HepG2 (cell line): Measurements from ENCODE around the gene EPM2A. TPM values are rescaled to one million over a fixed set of nuclear protein-coding genes. Genes with fewer than 3 reads are reported as not detected.
A peak's percentile ranks its signal among the peaks of the same experiment; 100 is the strongest.

Experiments used
- ARID2 ChIP-seq: sonication (generic); formaldehyde crosslinking; IDR thresholded peaks from 2 replicates; pipeline ENCODE4 v1.8.1; 2022; ENCODE audit warnings: mild to moderate bottlenecking, missing genetic modification reagents, borderline replicate concordance
- ATF7 ChIP-seq, 2 experiments: fragments of 450-650 bp in 1 of 2; sonication (generic) in 1 of 2; formaldehyde crosslinking in 1 of 2; IDR thresholded peaks; 2 replicates each; pipeline versions ENCODE4 v1.4.0 to v1.6.1; 2016 to 2020; ENCODE audit warnings: antibody characterized with exemption in 1 of 2, mild to moderate bottlenecking in 1 of 2, missing genetic modification reagents in 1 of 2
- BORCS8-MEF2B ChIP-seq: sonication (generic); formaldehyde crosslinking; IDR thresholded peaks from 2 replicates; pipeline ENCODE4 v1.8.0; 2022; ENCODE audit warnings: mild to moderate bottlenecking, missing genetic modification reagents
- CBX2 ChIP-seq, 2 experiments: fragments of 200-600 bp in 1 of 2; sonication (generic); formaldehyde crosslinking in 1 of 2; IDR thresholded peaks; 2 replicates each; pipeline versions ENCODE4 v1.7.0 to v1.8.1; 2018 to 2022; ENCODE audit warnings: low read depth in 2 of 2, low read length in 1 of 2, mild to moderate bottlenecking in 1 of 2, missing genetic modification reagents in 1 of 2
- ETV6 ChIP-seq: sonication (generic); formaldehyde crosslinking; conservative IDR thresholded peaks from 2 replicates; pipeline ENCODE4 v1.4.0; 2020; ENCODE audit warnings: missing genetic modification reagents
- EZH2 ChIP-seq: conservative IDR thresholded peaks from 2 replicates; pipeline ENCODE4 v1.6.1; 2012; ENCODE audit warnings: mild to moderate bottlenecking, low read depth, low read length, moderate library complexity
- FIP1L1 ChIP-seq: fragments of 200-400 bp; formaldehyde crosslinking; IDR thresholded peaks from 2 replicates; pipeline ENCODE4 v1.6.1; 2018; ENCODE audit warnings: low read depth, mild to moderate bottlenecking, low read length, moderate library complexity, borderline replicate concordance; ENCODE audit not compliant: insufficient read depth
- GLMP ChIP-seq: sonication (generic); formaldehyde crosslinking; IDR thresholded peaks from 2 replicates; pipeline ENCODE4 v1.9.0; 2021; ENCODE audit warnings: missing genetic modification reagents, mild to moderate bottlenecking, borderline replicate concordance
- HIVEP1 ChIP-seq: sonication (generic); formaldehyde crosslinking; IDR thresholded peaks from 2 replicates; pipeline ENCODE4 v1.4.0; 2020; ENCODE audit warnings: mild to moderate bottlenecking, missing genetic modification reagents
- HMG20A ChIP-seq: IDR thresholded peaks from 2 replicates; pipeline ENCODE4 v1.6.1; 2016; ENCODE audit warnings: borderline replicate concordance
- NFRKB ChIP-seq: fragments of 450-650 bp; IDR thresholded peaks from 2 replicates; pipeline ENCODE4 v1.6.1; 2017
- PHF5A ChIP-seq: IDR thresholded peaks from one replicate; pipeline ENCODE4 v1.6.1; 2018; ENCODE audit warnings: low read depth, missing genetic modification reagents; ENCODE audit not compliant: unreplicated experiment
- POLR2AphosphoS2 ChIP-seq: IDR thresholded peaks from 2 replicates; pipeline ENCODE4 v1.6.1; 2011; ENCODE audit warnings: low read depth, low read length, improper control_type of control experiment
- PRMT3 ChIP-seq: sonication (generic); formaldehyde crosslinking; IDR thresholded peaks from 2 replicates; pipeline ENCODE4 v1.8.1; 2022; ENCODE audit warnings: low read depth, mild to moderate bottlenecking, moderate library complexity, missing genetic modification reagents, borderline replicate concordance
- RFX3 ChIP-seq: IDR thresholded peaks from 2 replicates; pipeline ENCODE4 v1.6.1; 2016; ENCODE audit warnings: missing biosample characterization, missing genetic modification reagents
- TOE1 ChIP-seq: sonication (generic); formaldehyde crosslinking; IDR thresholded peaks from 2 replicates; pipeline ENCODE4 v1.4.0; 2020; ENCODE audit warnings: mild to moderate bottlenecking, missing genetic modification reagents
- XBP1 ChIP-seq: sonication (generic); formaldehyde crosslinking; IDR thresholded peaks from 2 replicates; pipeline ENCODE4 v1.5.0; 2020; ENCODE audit warnings: missing genetic modification reagents
- YEATS2 ChIP-seq: sonication (generic); formaldehyde crosslinking; IDR thresholded peaks from 2 replicates; pipeline ENCODE4 v1.4.0; 2020; ENCODE audit warnings: missing genetic modification reagents, borderline replicate concordance
- ZBTB38 ChIP-seq: sonication (generic); formaldehyde crosslinking; IDR thresholded peaks from 2 replicates; pipeline ENCODE4 v1.5.1; 2020; ENCODE audit warnings: mild to moderate bottlenecking, missing genetic modification reagents
- ZNF432 ChIP-seq: sonication (generic); formaldehyde crosslinking; IDR thresholded peaks from 2 replicates; pipeline ENCODE4 v1.5.0; 2020; ENCODE audit warnings: missing genetic modification reagents, mild to moderate bottlenecking, borderline replicate concordance
- ZNF512 ChIP-seq: sonication (generic); formaldehyde crosslinking; IDR thresholded peaks from 2 replicates; pipeline ENCODE4 v1.4.0; 2020; ENCODE audit warnings: mild to moderate bottlenecking, missing genetic modification reagents
- ZNF567 ChIP-seq: sonication (generic); formaldehyde crosslinking; IDR thresholded peaks from 2 replicates; pipeline ENCODE4 v1.8.1; 2023; ENCODE audit warnings: mild to moderate bottlenecking, missing genetic modification reagents, borderline replicate concordance
- ZNF580 ChIP-seq: IDR thresholded peaks from 2 replicates; pipeline ENCODE4 v1.6.1; 2016; ENCODE audit warnings: low read depth, borderline replicate concordance
- ZNF672 ChIP-seq: sonication (generic); formaldehyde crosslinking; IDR thresholded peaks from 2 replicates; pipeline ENCODE4 v1.8.1; 2022; ENCODE audit warnings: missing genetic modification reagents
- ZNF704 ChIP-seq: sonication (generic); formaldehyde crosslinking; IDR thresholded peaks from 2 replicates; pipeline ENCODE4 v1.8.1; 2023; ENCODE audit warnings: mild to moderate bottlenecking, inconsistent platforms, moderate library complexity, missing genetic modification reagents, borderline replicate concordance
- polyA plus RNA-seq, 8 experiments: library from polyadenylated mRNA; depleted of rRNA in 3 of 8; stranded (reverse) in 7 of 8; unstranded in 1 of 8; fragments of >200 nt; fragmentation: Illumina TruSeq in 4 of 8; extraction: Trizol in 4 of 8; gene quantifications; 2 replicates each; pipeline versions ENCODE4 v1.2.1 to v1.2.3, GENCODE V29; 2011 to 2016; ENCODE audit warnings: low read depth in 4 of 8, missing spikeins in 1 of 8, mixed read lengths in 1 of 8; ENCODE audit not compliant: insufficient read depth in 1 of 8
- total RNA-seq, 5 experiments: library from RNA; depleted of rRNA; stranded (reverse); fragments of >200 nt; fragmentation: Illumina TruSeq; extraction: Trizol; gene quantifications; 2 replicates each; pipeline ENCODE4 v1.2.3, GENCODE V29; 2016; ENCODE audit warnings: low read depth in 1 of 5

EPM2A gene
- total and polyA plus RNA-seq, 2 of the 13 experiments (the other 11 are each of a cell fraction or from before 2014, with no cell fraction given), result 4.6 to 9.2 TPM

GRCh38 chr6:145735356-145736165, at the start of gene EPM2A (continued):
- TF ChIP-seq YEATS2 (CRISPR knock-in tag), result peak; percentile 35; the same call in 1 of the 2 replicates
- no peak for TF ChIP-seq ATF7 (IDR thresholded peaks at IDR 0.05)
- no peak; the same call in 1 of the 2 replicates for TF ChIP-seq ATF7 (CRISPR knock-in tag; IDR thresholded peaks at IDR 0.05)
- peak; percentile 98 for TF ChIP-seq PRMT3 (CRISPR knock-in tag)
- TF ChIP-seq ZNF672 (CRISPR knock-in tag), result peak; percentile 91; the same call in 1 of the 2 replicates
- TF ChIP-seq NFRKB, result no peak
- TF ChIP-seq ZBTB38 (CRISPR knock-in tag), result peak; percentile 90
- TF ChIP-seq ZNF704 (CRISPR knock-in tag), result peak; percentile 98
- TF ChIP-seq ZNF432 (CRISPR knock-in tag), result 0 out of 2 replicates have a peak, but pooled peaks have one; percentile 88
- peak; percentile 94 for TF ChIP-seq ETV6 (CRISPR knock-in tag)
- peak; percentile 93; the same call in 1 of the 2 replicates for TF ChIP-seq XBP1
- TF ChIP-seq BORCS8-MEF2B (CRISPR knock-in tag), result peak; percentile 98
- TF ChIP-seq HMG20A (CRISPR knock-in tag), result no peak
- TF ChIP-seq TOE1 (CRISPR knock-in tag), result peak; percentile 89; the same call in 1 of the 2 replicates
- TF ChIP-seq ARID2 (CRISPR knock-in tag), result peak; percentile 83
- TF ChIP-seq RFX3 (CRISPR knock-in tag), result no peak
- TF ChIP-seq POLR2AphosphoS2, result no peak
- no peak for TF ChIP-seq FIP1L1
- TF ChIP-seq CBX2 (IDR thresholded peaks at IDR 0.05; ENCODE audit: low read depth, low read length), result 0 out of 2 replicates have a peak, but pooled peaks have one; percentile 34
- no peak for TF ChIP-seq CBX2 (CRISPR knock-in tag; IDR thresholded peaks at IDR 0.05; ENCODE audit: low read depth)
- TF ChIP-seq PHF5A, result no peak
- peak; percentile 98; the same call in 1 of the 2 replicates for TF ChIP-seq ZNF580 (CRISPR knock-in tag)
- no peak for TF ChIP-seq ZNF512 (CRISPR knock-in tag)
- 0 out of 2 replicates have a peak, but pooled peaks have one; percentile 59 for TF ChIP-seq ZNF567 (CRISPR knock-in tag)
- TF ChIP-seq HIVEP1 (CRISPR knock-in tag), result peak; percentile 94
- TF ChIP-seq GLMP (CRISPR knock-in tag), result peak; percentile 93; the same call in 1 of the 2 replicates
- TF ChIP-seq EZH2, result no peak
